Activated CD4-positive, alpha-beta T cell treated with anti-CD3 and anti-CD28 coated beads, Interleukin-10, Interleukin-2, amounts not matched to agents 100 ng/mL and 50 ng/mL, durations not matched to agents 16 hours and 8 hours (primary cell): ENCODE data around the gene VGLL3.
"Not testable (repeated sequence)": the region's sequence is repeated elsewhere in the genome, so short reads cannot be mapped to it uniquely, and the experiment has no call there.

ENCODE experiments used
- DNase-seq: peaks from one replicate; pipeline ENCODE4 v3.0.0-alpha.2; 2020

VGLL3 gene

GRCh38 chr3:86989006-86989405, 1.9 kb downstream of the VGLL3 start:
- no peak for DNase-seq

DNA sequence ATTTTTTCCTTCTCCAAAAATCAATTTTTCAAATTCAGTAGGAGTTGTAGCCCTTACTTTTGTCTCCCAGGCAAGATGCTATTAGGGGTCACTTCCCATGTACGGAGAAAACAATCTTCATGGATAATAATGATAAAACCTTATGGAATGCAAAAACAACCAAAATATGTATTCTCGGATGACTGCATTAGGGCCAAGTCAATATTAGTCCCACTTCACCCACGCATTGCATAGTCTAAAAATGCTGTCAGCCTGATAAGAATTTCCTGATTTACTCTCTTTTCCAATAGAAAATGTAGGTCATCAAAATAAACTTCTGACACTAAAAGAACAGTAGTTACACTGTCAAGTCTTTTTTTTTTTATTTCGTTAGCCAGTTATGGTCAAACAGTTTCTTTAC, 2.7 kb downstream of the VGLL3 start:
- no peak for DNase-seq

DNA sequence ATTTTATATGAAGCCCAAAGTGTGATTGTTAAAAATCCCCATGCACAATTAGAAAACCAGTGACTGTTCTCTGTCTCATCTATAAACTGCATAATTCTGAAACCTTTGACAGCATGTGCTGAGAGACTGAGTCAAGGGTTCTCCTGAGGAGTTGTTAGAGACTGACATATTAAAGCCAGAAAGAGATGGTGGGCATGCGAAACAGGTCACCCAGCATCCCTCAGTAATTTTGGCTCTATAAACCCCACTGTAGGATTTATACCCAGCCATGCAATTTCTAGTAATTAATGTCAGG, 3.6 kb downstream of the VGLL3 start:
- no peak for DNase-seq

- no peak for DNase-seq
Measured at GRCh38 chr3:86986671-86987420, 4.1 kb downstream of the VGLL3 start.

DNA sequence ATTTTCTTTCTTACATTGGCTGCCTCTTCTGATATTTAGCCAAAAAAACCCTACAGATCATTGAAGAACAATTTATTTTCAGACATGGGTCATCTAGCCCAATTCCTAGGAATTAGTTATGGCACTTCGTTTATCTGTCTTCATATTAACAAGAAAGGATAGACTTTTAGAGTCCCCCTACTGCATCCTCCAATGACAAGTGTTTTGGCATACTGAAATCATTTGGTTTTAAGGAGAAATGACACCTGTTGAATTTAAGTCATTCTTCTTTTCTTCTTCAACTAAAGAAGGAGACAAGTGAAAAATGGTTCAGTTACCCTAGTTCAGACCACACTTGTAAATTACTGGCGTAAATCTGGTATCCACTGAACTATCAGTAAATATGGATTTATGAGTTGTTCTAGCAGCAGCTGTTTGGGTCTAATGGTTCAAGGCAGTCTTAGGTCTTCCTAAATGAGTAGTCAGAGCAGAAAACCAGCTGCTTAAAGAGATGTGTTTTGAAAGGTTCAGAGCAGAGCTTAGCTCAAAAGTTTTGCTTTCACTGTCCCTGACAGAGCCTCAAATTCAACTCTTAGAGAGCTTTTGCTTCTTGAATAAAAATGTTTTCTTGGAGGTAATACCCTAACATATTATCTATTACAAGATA, 5.6 kb downstream of the VGLL3 start:
- DNase-seq, result no peak

- no peak for DNase-seq
Measured at GRCh38 chr3:86984271-86984670, 6.7 kb downstream of the VGLL3 start.

DNA sequence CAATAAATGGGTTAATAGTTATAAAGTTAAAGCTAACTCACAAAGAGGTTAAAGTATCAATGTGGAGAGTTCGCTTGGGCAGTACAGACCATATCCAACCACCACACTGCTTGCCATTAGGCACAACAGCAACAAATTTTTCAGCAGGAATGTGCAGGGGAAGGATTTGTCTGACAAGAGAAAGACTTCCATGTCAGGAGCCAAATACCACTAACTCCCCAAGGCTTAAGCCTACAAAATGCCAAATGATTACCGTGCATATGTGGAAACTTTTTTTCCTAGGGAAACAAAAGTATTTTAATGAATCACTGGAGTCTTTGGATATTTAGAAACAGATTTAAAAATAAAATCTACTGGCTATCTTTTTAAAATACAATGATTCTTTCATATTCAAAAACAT, 8.1 kb downstream of the VGLL3 start:
- DNase-seq, result no peak

DNA sequence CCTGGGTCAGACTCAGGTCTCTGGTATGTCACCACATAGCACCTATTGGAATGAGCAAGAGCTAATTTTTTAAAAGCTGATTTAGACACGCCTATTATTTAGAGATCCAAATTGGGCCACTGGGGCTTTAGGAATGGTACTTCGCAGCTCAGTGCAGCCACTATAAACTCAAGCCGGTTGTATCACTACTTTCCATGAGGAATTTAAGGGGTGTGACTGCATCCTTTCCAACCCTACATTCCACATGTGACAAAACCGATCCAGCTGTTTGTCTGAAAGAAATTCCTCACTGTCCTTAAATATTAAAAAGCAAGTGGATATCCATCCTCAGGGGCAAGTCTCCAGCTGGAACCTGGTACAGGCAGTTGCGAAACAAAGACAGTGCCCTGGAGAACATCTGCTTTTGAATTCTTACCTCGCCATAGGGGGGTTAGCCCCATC, 12.8 kb downstream of the VGLL3 start:
- no peak for DNase-seq

DNA sequence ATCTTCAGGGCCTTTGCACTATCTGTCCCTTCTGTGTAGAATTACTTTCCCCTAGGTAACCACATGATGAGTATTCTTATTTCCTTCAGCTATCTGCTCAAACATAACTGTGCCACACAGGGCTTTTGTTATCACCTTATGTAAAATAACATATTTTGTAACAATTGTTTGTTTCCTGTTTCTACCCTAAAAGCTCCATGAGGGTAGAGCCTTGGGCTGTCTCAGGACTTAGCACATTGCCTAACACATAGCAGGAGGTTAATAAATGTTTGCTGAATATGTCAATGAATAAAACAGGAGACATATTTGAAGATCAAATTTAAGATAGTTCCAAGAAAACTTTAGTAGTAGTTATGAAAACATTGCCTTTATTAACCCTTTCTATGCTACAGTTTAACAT, 14.7 kb downstream of the VGLL3 start:
- DNase-seq, result no peak

DNA sequence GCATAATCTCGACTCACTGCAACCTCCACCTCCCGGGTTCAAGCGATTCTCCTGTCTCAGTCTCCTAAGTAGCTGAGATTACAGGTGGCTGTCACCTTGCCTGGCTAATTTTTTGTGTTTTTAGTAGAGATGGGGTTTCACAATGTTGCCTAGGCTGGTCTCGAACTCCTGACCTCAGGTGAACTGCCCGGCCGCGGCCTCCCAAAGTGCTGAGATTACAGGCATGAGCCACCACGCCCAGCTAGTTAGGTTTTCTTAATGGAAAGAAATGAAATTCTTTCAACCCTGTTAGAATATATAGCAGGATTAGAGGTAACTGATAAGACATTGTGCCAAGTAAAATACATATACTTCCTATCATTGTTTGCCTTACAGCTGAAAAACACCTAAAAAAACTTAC, 16.8 kb downstream of the VGLL3 start:
- not testable (repeated sequence) for DNase-seq

- DNase-seq, result no peak
Measured at GRCh38 chr3:86973440-86973839, 17.5 kb downstream of the VGLL3 start.

- peak; percentile 48 for DNase-seq
Measured at GRCh38 chr3:86969500-86970189, 21.3 kb downstream of the VGLL3 start.

DNA sequence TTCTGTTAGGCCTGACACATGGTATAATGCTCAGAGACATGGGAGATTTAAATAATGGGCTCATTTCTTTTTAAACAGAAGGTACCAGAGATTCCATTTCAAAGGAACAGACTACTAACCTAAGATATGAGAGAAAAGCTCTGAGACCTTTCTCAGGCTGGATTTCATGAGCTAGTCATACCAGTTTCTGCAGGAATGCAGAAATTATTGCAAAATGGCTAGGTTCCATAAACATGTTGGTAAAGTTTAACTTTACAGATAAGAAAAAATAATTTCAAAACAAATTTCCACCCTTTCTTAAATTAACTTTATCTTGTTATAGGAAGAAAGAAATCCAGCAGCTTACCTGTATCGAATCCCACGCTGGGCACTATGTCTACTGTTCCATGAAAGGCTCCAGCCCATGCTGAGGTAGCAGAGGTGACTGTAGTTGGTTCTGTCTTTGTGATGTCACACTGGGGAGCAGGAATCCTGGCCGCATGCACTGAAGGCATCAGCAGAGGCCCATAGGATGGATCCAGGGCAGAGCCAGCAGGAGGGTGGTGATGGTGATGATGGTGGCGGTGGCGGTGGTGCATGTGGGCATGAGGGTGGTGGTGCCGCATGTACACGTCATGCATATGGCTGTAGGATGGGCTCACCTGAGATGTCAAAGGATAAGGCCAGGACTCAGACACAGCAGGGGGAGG, 22.6 kb downstream of the VGLL3 start:
- DNase-seq, result no peak

DNA sequence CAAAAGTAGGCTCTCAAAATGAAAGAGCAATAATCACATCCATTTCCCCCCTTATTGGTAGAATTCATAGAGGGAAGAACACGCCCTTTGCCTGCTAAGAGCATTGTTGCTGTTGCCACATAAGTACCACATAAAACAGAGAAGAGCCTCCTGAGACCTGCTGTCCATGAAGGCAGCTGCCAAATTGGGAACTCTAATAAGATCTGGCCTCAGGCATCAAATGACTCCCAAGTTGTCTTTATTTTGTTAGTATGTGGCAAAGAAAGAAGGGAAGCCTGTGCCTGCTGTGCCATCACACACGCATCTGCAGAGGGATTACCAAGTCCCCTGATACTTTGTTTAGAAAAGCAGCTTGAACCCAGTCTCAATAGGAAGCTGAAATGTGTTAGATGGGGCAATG, 23.9 kb downstream of the VGLL3 start:
- DNase-seq, result no peak

DNA sequence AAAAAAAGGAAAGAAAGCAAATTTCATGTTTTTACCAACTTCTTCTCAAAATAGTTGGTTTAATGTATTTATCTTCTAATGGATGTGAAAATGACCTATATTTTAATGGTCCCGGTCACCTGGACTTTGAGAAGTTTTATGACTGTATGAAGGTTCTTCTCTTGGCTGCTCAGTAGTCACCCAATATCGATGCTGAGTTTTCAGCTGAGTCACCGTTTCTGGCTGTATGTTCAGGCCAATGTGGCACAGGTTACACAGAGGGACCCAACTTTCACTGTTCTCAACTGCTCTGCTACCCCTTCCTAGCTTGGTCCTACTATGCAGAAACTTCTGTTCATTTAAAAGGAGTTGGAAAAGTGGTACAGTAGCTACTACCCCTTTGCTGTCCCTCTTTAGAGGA, 25.8 kb downstream of the VGLL3 start:
- no peak for DNase-seq

- DNase-seq, result no peak
Measured at GRCh38 chr3:86963611-86964010, 27.3 kb downstream of the VGLL3 start.

- no peak for DNase-seq
Measured at GRCh38 chr3:86961297-86961696, 29.7 kb downstream of the VGLL3 start.

GRCh38 chr3:86960550-86960949, 30.4 kb downstream of the VGLL3 start:
- DNase-seq, result no peak

GRCh38 chr3:86958534-86958933, 32.4 kb downstream of the VGLL3 start:
- no peak for DNase-seq

- no peak for DNase-seq
Measured at GRCh38 chr3:86954747-86955146, 36.2 kb downstream of the VGLL3 start.

GRCh38 chr3:86954226-86954625, 36.7 kb downstream of the VGLL3 start:
- DNase-seq, result no peak

DNA sequence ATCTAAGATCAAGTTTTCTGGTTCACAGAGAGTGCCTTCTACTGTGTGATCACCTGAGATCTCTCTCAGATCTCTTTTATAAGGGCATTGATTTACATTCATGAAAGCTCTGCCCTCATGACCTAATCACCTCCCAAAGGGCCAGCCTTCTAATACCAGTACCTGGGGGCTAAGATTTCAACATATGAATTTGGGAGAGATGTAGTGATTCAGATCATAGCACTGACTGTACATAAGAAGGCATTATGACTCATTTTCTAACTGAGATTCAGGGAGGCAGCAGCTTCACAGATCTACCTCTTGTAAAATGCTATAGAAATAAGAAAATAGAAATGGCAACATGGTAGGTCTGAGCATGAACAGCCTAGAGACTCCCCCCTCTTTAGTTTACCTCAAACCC, 39.6 kb downstream of the VGLL3 start:
- no peak for DNase-seq

DNA sequence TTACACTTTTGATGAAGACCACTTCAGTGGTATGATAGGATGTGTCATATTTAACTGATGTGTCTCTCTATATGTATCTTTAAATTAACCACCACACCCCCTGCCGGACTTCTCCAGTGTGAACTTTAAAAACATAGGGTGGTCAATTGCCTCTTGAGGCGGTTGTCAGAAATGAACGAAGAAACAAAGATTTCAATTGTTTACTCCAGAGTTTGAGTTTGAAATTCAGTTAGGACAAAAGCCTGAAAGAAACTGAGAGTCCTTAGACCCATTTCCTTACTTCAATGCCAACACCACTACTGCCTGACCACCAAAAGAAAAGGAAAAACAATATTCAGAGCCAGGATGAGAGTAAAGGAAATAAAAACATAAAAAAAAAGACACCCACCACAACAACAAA, 40.2 kb downstream of the VGLL3 start:
- no peak for DNase-seq

DNA sequence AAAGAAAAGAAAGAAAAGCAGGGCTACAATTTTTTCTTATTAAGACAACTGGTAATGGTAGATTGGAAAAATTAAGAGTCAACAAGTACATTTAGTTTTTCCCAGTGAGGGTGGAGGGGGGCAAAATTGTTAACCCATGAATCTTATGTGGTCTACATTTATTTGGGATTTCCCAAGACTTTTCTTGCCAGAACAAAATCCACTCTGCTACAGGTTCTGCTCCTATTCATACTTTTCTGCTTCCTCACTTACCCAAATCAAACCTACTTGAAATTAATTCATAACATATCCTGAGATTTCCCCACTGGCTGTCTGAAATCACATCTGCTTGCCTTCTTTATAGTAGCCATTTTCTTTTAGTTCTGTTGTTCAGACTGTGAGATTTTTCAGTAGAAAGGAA, 41.1 kb downstream of the VGLL3 start:
- DNase-seq, result no peak
